OCI-LY7 (cell line): Measurements from ENCODE around the gene PACSIN2. TPM values are rescaled to one million over a fixed set of nuclear protein-coding genes. Genes with fewer than 3 reads are reported as not detected.

Experiments used
- BruUV-seq: library from RNA; stranded (reverse); fragments of 400-500 nt; replicated peaks from 2 replicates; lab custom pipeline; 2021; lab: Mats Ljungman, UMichigan
- CTCF ChIA-PET: fragments of 300-600 bp; sonication (Branson Sonifier 250); formaldehyde crosslinking; loops from one replicate; lab custom pipeline; 2022; ENCODE audit warnings: antibody characterized with exemption; ENCODE audit not compliant: unreplicated experiment; lab: Charles Lee
- POLR2A ChIA-PET: fragments of 300-600 bp; sonication (Branson Sonifier 250); formaldehyde crosslinking; loops from one replicate; lab custom pipeline; 2022; ENCODE audit warnings: antibody characterized with exemption; lab: Charles Lee
- DNase-seq: peaks from one replicate; pipeline ENCODE4 v3.0.0-alpha.2; 2015; ENCODE audit warnings: low spot score
- H2AFZ ChIP-seq: fragments of 200-600 bp; sonication (generic), shearing (Covaris generic); 2 replicates; pipeline ENCODE4 v1.6.1; 2014; ENCODE audit warnings: mild to moderate bottlenecking, antibody characterized with exemption, low read length, moderate library complexity
- H3K27ac ChIP-seq: fragments of 200-600 bp; sonication (generic); 2 replicates; pipeline ENCODE4 v1.5.1; 2014; ENCODE audit warnings: mixed run types, low read depth, mild to moderate bottlenecking, moderate library complexity, low read length, inconsistent platforms; ENCODE audit not compliant: poor library complexity, severe bottlenecking
- H3K36me3 ChIP-seq: fragments of 200-600 bp; sonication (generic); 2 replicates; pipeline ENCODE4 v1.6.1; 2014; ENCODE audit warnings: mild to moderate bottlenecking, antibody characterized with exemption, low read length, moderate library complexity, mixed read lengths; ENCODE audit not compliant: insufficient read depth
- H3K4me1 ChIP-seq: fragments of 200-600 bp; sonication (generic); 2 replicates; pipeline ENCODE4 v1.5.1; 2014; ENCODE audit warnings: mild to moderate bottlenecking, low read length; ENCODE audit not compliant: insufficient read depth, poor library complexity, severe bottlenecking
- H3K4me2 ChIP-seq: fragments of 200-600 bp; sonication (generic); 2 replicates; pipeline ENCODE4 v1.6.1; 2014; ENCODE audit warnings: mild to moderate bottlenecking, low read length
- H3K4me3 ChIP-seq: fragments of 200-600 bp; sonication (generic); 2 replicates; pipeline ENCODE4 v1.5.1; 2014; ENCODE audit warnings: mild to moderate bottlenecking, low read depth, low read length; ENCODE audit not compliant: poor library complexity, severe bottlenecking
- H3K79me2 ChIP-seq: fragments of 200-600 bp; sonication (generic); 2 replicates; pipeline ENCODE4 v1.6.1; 2016; ENCODE audit warnings: low read depth, mild to moderate bottlenecking, low read length, moderate library complexity, mixed read lengths; ENCODE audit not compliant: insufficient read depth
- H3K9me2 ChIP-seq: fragments of 200-600 bp; sonication (generic); 2 replicates; pipeline ENCODE4 v1.6.1; 2016; ENCODE audit warnings: mild to moderate bottlenecking, low read length, mixed read lengths; ENCODE audit not compliant: insufficient read depth
- H3K9me3 ChIP-seq: fragments of 200-600 bp; sonication (generic); 2 replicates; pipeline ENCODE4 v1.6.1; 2014; ENCODE audit warnings: mild to moderate bottlenecking, mixed run types, low read length, mixed read lengths
- H4K20me1 ChIP-seq: fragments of 200-600 bp; sonication (generic); 2 replicates; pipeline ENCODE4 v1.6.1; 2014; ENCODE audit warnings: mild to moderate bottlenecking, antibody characterized with exemption, low read length, moderate library complexity, mixed read lengths; ENCODE audit not compliant: insufficient read depth
- EZH2phosphoT487 ChIP-seq: fragments of 200-600 bp; sonication (generic); IDR thresholded peaks from 2 replicates; pipeline ENCODE4 v1.6.1; 2018; ENCODE audit warnings: low read depth, borderline replicate concordance, mild to moderate bottlenecking, mixed run types, antibody characterized with exemption, low read length, moderate library complexity, mixed read lengths
- intact Hi-C: fragments of 100-400 bp; cut with micrococcal nuclease; formaldehyde crosslinking; loops from one replicate; pipeline ENCODE4 v1.10.0; 2022; ENCODE audit not compliant: unreplicated experiment
- total RNA-seq, 2 experiments: library from RNA; depleted of rRNA in 1 of 2; stranded (reverse); fragments of >200 nt in 1 of 2; shearing (Covaris generic) in 1 of 2; gene quantifications; 2 replicates each; pipeline ENCODE4 v1.2.3, GENCODE V29; 2014 to 2022
- TF ChIP-seq, protein P1 (sequence below): fragments of 200-600 bp; sonication (generic); conservative IDR thresholded peaks from 2 replicates; pipeline ENCODE4 v1.5.1; 2014; ENCODE audit warnings: mild to moderate bottlenecking, antibody characterized with exemption, low read length, moderate library complexity, mixed read lengths

Gene PACSIN2
- total RNA-seq, 2 experiments from 2014 or later, result 25.4 to 41.7 TPM

DNA sequence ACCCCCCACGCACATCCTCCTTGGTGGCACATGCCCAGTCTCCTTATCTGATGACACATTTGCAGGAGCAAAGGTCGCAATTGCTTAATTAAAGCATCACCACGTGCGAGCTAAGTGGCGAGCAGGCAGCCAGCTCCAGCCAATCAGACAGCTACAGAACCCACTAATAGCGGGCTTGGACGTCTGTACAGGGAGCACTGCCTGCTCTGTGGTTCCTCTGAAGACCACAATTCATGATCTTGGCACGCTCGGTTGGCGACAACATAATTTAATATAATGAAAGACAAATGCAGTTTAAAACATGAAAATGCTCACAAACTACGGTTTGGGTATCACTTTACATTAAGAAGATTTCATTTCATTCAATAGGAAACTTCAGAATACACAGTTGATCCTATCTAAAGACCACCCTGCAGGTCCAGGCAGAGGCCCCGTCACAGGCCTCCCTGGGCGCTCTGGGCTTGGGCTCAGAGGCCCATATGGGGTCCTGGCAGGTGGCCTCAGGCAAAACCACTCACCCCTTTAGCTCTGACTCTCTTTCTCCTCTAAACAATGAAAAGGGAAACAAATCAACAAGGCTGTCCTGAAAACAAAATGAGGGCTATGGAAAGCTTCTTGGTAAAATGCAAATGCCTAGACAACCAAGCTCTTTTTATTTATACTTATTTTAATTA lies 10.4 kb downstream of the PACSIN2 start:
- no TSS peak for BruUV-seq
- ChIA-PET CTCF (no interaction called here), POLR2A (interaction anchor here (0.9 to 1.0 kb wide), 2 partner anchors 9 to 10 kb away, joined by 3 read pairs; partner anchors contain the start of gene PACSIN2)
- DNase-seq, result no peak
- no peak for TF ChIP-seq EZH2phosphoT487
- TF ChIP-seq, protein P1, sequence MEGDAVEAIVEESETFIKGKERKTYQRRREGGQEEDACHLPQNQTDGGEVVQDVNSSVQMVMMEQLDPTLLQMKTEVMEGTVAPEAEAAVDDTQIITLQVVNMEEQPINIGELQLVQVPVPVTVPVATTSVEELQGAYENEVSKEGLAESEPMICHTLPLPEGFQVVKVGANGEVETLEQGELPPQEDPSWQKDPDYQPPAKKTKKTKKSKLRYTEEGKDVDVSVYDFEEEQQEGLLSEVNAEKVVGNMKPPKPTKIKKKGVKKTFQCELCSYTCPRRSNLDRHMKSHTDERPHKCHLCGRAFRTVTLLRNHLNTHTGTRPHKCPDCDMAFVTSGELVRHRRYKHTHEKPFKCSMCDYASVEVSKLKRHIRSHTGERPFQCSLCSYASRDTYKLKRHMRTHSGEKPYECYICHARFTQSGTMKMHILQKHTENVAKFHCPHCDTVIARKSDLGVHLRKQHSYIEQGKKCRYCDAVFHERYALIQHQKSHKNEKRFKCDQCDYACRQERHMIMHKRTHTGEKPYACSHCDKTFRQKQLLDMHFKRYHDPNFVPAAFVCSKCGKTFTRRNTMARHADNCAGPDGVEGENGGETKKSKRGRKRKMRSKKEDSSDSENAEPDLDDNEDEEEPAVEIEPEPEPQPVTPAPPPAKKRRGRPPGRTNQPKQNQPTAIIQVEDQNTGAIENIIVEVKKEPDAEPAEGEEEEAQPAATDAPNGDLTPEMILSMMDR, result no peak
- H3K9me2 ChIP-seq, result no peaks in the 10 kb centered on the region
- H3K79me2 ChIP-seq, result peaks cover 48% of the 10 kb centered on the region
- H3K4me2 ChIP-seq, result no peak overlapping the region
- no peaks in the 10 kb centered on the region for H3K9me3 ChIP-seq
- no peak overlapping the region for H3K4me3 ChIP-seq
- no peak overlapping the region for H3K27ac ChIP-seq
- intact Hi-C loops, result no loop called here
- peaks cover 22% of the 10 kb centered on the region for H3K4me1 ChIP-seq
- no peaks in the 10 kb centered on the region; the same call in 1 of the 2 replicates for H3K36me3 ChIP-seq
- H4K20me1 ChIP-seq, result peaks cover 10% of the 10 kb centered on the region; the same call in 1 of the 2 replicates
- H2AFZ ChIP-seq, result no peak overlapping the region

DNA sequence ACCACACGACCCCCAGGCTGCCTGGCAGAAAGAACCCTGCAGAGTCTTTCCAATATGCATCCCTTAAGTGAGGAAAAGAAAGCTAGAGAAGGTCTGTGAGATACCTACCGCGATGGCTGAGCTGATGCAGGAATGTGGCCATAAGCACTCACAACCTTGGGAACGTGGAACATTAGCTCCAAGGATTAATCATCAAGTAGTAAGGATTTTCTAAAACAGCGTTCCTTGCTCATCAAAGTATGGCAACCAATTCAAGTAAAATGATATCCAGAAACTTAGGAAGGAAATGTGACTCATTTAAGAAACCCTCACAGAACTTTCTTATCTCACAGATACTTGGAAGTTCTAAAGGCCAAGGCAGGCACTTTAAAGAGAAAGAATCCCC lies 12.8 kb downstream of the PACSIN2 start:
- H3K4me3 ChIP-seq, result no peak overlapping the region
- peaks cover 15% of the 10 kb centered on the region for H3K4me1 ChIP-seq
- no TSS peak for BruUV-seq
- DNase-seq, result no peak
- no peaks in the 10 kb centered on the region; the same call in 1 of the 2 replicates for H3K36me3 ChIP-seq
- intact Hi-C loops, result no loop called here
- H3K9me3 ChIP-seq, result no peaks in the 10 kb centered on the region
- ChIA-PET CTCF (no interaction called here), POLR2A (no interaction called here)
- H3K27ac ChIP-seq, result no peak overlapping the region
- peaks cover 29% of the 10 kb centered on the region; the same call in 1 of the 2 replicates for H3K79me2 ChIP-seq
- TF ChIP-seq EZH2phosphoT487, result no peak
- TF ChIP-seq, protein P1, result no peak
- H2AFZ ChIP-seq, result no peak overlapping the region
- H3K9me2 ChIP-seq, result no peaks in the 10 kb centered on the region
- H4K20me1 ChIP-seq, result 0 out of 2 replicates have a peak, but pooled peaks cover 6% of the 10 kb centered on the region
- H3K4me2 ChIP-seq, result no peak overlapping the region
